M059J (cell line): ENCODE measurements around the gene OR10J1. TPM values are rescaled to one million over a fixed set of nuclear protein-coding genes. Genes with fewer than 3 reads are reported as not detected.
"Not testable (repeated sequence)": the region's sequence is repeated elsewhere in the genome, so short reads cannot be mapped to it uniquely, and the experiment has no call there.

ENCODE experiments used
- DNase-seq: peaks from one replicate; pipeline ENCODE4 v3.0.0-alpha.2; 2012; ENCODE audit warnings: low read depth
- total RNA-seq: library from RNA; depleted of rRNA; stranded (reverse); fragments of >200 nt; shearing (Covaris generic); gene quantifications from 2 replicates; pipeline ENCODE4 v1.2.3, GENCODE V29; 2014; rRNA removed

OR10J1 gene, protein sequence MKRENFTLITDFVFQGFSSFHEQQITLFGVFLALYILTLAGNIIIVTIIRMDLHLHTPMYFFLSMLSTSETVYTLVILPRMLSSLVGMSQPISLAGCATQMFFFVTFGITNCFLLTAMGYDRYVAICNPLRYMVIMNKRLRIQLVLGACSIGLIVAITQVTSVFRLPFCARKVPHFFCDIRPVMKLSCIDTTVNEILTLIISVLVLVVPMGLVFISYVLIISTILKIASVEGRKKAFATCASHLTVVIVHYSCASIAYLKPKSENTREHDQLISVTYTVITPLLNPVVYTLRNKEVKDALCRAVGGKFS
- not detected in 2 replicates for total RNA-seq

DNA sequence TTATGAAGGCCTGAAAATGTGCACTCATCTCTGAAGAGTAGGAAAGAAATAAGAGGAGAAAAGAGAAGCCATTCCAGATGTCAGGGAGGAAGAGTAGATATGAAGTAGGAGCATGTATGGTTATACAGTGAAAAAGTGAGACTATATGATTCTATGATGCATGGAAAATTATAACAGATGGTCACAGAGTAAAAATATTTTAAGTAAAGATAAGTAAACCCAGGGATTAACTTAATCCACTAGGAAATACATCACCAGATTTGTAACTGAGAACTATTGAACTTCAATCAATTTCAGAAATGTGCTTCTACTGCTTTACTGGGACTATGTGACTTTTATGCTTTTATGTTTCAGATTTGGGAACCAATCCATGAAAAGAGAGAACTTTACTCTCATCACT lies at the start of gene OR10J1:
Gene OR10J1, plus strand, starts transcription at position 301 of the 400 bp plus-strand sequence. Its CDS starts 70 bp downstream, at position 371.
- DNase-seq: no peak

DNA sequence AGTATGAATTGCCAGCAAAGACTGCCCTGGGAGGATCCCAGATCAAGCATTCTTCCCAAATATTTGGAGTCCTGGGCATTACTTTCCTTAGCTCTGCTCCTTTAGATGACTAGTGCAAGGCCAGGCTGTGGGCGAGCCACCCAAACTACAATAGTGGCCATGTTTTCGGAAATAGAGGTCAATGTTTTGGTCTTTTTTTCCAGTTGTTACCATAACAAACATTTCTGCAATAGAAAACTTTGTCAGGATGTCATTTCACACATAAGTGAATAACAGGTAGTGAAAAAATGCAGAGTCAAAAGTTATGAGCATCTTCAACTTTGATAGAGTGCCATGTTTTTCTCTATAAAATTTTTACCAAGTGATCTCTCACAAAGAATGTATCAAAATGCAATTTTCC lies 32.7 kb upstream of the OR10J1 start:
- DNase-seq: no peak

DNA sequence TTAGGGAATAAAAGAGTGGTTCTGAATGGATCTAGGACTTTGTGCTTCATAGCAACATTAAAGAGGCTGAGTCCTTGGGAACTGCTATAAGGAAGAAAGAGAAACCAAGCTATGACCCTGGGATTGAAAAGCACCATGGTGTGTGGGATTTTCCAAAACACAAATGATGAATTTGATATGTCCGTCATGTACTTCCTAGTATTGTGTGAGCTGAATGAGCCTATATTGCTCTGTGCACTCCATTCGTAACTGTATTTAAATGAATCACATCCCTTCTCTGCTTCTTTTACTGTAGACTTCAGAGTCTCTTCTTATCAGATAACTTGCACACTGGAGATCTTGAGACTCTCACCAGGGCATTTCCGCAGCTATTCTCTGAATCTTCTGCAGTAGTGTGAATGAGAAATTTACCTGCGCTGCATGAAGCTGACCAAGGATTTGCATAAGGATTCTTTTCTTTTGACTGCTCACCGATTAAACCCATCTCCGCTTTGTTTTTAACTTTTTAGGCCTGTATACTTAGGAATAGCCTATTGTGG lies 30.6 kb upstream of the OR10J1 start:
- DNase-seq: no peak

DNA sequence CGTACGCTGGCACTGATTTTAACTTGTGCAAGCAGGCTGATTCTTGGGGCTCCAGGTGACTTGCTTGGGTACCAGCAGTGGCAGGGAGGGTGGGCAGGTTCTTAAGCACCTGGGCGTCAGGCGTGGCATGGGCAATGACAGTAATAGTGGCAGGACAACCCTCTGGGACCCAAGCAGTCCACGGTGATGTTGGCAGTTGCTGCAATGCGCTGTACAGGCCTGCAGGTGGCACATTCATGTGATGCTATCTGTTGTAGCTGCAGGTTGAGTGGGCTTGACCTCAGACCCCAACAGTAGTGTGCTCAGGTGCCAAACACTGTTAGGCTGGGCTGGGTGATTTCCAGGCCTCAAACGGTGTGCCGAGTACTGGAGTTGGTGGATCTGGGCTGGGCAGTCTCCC lies 17.7 kb upstream of the OR10J1 start:
- DNase-seq: no peak

DNA sequence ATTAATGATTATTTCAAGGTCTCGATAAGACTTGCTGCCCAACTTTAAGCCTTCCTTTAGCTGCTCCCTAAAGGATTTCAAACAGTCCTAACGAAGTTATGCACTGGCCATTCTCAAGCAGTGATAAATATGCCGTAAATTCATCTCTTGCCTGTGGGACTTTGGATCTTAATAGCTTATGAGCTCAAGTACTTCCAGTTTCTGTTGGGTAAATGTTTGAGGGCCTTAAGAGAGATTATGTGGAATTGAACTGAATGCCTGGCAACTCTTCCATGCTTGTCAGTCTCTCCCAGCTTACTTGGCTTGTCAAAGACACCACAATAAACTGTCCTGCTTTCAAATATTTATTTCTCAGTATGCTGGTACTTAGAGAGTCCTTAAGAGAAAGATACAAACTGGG lies 11.0 kb upstream of the OR10J1 start:
- DNase-seq: peak; percentile 2

DNA sequence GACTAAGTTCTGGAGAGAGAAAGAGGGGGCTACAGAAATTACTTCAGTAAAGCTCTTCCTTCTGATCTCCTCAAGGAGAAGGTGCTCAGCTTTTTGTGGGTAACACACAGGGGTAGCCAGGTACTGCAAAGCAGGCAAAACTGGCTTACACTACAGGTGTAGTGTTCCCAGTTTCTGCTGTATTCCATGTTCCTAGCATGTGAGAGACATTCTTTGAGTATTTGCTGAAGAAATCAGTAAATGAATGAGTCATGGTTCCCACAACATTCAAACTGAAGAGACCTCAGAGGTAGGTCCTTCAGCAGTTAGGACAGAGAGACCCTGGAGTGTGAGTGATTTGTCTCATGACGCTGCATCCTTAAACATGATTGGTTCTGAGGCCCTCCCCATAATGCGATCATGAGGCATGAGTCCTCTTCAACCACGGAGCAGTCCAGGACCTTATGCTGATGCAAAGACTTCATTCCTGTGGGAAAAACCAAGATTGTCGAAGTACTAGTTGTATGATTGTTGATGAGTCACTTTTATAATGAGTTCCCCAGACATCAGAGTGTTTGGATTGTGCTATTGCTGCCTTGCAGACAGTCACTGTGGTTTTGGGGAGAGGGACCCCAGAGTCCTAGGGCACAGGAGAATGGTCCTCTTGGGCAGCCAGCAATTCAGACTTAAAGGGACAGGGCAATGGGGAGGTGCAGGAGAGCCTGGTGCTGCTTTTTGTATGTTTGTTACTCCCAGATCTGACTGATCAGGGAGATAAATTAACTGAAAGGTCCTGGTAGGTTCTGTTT lies 10.3 kb upstream of the OR10J1 start:
- peak; percentile 79 for DNase-seq

DNA sequence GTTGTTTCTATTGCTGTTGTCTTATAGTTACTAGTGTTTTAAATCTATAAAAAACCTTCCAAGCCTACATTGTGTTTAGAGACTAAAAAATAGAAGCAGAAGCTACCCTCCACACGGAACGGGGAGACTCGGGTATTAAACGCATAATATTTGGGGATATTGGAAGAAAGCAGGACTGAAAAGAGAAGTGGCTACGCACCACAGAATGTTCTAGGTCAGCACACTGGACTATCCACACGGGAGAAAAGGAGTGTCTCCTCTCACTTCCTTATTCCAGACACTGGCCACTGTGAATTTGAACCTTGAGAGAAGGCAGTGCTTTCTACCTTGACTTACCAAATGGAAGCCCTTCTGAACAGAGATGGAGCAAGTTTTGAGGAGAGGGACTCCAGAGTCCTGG lies 8.5 kb upstream of the OR10J1 start:
- DNase-seq: no peak

DNA sequence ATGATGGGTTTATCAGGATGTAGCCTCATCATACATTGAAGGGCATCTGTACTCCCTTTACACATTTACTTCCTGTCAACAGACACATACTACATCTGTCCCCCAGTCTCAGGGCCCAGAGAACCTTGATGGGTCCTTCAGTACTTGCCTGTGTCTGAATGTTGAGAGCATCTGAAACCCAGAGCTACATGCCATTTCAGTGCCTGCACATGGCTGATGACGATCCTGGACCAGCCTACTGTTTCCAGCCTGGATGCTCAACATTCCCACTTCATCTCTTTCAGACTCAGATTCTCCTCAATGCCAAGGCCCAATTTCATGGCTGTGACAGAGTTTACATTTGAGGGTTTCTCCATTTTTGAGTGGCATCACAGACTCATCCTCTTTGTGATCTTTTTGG lies 7.6 kb upstream of the OR10J1 start, which contains the start of gene OR10J4:
Gene OR10J4, plus strand, starts transcription at position 301 of the 400 bp plus-strand sequence.
- no peak for DNase-seq

DNA sequence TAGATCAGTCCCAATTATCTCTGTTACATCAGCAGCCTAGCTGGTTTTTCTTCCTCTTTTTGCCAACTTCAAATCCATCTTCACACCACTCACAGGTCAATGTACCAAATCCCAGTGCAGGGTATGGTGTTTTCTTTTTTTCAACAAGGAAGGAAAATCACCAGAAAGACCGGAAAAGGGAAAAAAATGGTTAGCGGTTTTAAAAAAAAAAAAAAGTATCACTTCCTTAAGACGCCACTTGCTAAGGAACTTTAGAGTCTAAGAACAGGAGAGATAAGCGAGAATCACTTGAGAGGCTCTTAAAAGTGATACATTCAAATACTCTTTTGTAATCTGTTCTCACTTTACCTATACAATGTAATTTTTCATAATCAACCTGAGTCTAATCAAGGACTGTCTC lies 3.1 kb upstream of the OR10J1 start:
- DNase-seq: no peak

DNA sequence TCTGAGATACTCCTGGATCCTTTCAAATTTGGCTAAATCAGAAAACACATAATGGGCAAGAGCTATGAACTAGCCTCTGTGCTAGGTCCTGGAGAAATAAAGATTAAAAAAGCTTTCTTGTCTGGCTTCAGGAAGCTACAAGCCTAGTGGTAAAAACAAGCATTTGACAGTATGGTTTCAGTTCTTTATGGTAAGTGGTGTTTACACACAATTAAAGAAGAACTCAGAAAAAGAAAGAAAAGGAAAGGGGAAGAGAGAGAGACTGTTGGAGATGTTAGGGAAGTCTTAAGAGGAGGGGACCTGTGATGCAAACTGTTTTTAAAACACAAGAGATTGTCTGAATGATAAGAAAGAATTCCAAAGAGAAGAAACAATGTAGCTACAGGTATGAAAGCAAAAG lies 1.8 kb downstream of the OR10J1 start:
- no peak for DNase-seq

DNA sequence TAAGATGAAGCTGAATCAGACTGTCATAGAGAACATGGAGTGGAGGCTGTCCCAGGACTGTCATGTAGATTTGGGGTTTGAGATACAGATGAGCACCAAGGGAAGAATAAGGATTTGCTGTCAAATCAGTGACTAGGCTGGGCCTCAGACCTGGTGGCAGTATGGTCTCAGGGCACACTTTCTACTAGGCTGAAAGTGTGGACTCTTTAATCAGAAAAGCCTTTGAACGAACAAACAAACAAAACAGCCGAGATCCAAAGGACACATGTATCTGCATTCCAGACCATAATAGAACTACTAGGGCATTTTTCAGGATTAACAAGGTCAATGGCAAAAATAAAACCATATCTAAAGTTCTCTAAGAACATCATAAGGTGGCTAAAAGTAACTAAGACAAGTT lies 2.9 kb downstream of the OR10J1 start:
- DNase-seq: no peak

DNA sequence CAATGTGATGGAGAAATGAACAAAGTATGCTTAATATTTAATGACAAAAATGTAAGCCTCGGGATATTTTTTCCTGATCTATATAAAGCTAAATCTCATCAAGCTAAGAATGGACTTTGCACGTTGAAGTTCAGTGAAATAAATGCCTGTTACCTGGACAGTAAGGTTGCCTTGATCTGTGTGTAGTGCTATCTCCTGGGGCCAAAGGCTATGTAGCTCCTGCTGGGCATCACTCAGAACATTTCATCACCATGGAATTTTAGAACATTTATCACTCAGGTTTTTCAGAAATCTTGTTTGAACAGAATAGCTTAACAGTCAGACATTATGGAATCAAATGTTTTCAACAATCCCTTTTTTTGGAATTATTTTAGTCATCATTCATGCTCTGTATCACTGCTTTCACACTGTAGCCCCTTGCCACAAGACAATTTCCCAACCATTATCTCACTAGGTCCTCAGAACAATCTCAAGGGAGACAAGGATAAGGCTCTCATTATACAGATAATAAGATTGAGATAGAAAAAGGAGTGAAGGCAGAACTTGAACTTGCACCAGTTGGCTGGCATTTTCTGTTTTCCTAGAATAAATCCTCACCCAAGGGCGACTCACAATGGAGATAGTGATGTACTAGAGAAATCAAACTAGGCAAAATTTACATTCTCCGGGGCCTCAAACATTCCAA lies 3.7 kb downstream of the OR10J1 start:
- DNase-seq: no peak

DNA sequence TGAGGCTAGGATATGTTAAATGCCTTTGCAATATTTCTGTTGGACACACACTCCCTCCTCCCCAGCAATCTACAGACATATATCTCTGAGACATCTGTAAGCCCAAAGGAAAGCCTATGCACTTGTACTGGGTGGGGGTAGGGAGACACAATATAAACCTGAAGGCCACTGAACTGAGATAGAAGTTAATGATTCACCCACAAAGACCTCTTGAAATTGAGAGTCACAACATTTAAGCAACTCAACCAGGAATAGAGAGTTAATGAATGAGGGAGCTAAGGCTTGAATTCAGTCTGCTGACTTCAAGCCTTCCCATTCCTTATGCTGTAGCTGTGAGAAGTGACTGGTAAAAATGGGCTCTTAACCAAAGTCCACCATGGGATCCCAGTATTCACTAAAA lies 5.0 kb downstream of the OR10J1 start:
- DNase-seq: no peak

DNA sequence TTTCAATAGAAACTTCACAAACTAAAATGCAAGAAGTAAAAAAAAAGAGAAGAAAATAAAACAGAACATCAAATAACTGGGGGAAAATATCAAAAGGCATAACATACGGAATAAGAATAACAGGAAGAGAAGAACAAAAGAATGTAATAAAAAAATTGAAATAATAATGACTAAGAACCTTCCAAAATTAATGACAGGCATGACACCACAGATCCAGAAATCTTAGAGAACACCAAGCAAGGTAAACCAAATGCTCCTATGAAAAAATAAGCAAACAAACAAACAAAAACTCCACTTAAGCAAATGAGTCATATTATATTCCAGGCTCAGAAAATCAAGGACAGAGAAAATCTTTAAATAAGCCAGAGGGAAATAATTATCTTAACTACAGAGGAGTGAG lies 8.7 kb downstream of the OR10J1 start:
- DNase-seq: no peak

DNA sequence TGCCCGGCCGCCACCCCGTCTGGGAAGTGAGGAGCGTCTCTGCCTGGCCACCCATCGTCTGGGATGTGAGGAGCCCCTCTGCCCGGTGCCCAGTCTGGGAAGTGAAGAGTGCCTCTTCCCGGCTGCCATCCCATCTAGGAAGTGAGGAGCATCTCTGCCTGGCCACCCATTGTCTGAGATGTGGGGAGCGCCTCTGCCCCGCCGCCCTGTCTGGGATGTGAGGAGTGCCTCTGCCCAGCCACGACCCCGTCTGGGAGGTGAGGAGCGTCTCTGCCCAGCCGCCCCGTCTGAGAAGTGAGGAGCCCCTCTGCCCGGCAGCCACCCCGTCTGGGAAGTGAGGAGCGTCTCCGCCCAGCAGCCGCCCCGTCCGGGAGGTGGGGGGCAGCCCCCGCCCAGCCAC lies 10.1 kb downstream of the OR10J1 start:
- DNase-seq: not testable (repeated sequence)

DNA sequence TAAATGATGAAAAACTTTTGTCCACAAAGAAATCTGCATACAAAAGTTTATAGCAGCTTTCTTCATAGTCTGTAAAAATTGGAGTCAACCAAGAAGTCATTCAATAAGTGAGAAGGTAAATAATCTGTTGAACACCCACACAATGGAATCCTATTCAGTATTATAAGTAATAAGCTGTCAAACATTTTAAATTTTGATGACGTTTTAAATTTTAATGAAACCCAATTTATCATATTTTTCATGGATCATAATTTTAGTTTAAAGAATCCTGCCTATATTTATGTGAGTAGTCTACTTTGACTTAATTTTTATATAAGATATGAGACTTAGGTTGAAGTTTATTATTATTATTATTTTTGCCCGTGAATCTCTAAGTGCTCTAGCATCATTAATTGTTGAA lies 20.0 kb downstream of the OR10J1 start:
- no peak for DNase-seq

DNA sequence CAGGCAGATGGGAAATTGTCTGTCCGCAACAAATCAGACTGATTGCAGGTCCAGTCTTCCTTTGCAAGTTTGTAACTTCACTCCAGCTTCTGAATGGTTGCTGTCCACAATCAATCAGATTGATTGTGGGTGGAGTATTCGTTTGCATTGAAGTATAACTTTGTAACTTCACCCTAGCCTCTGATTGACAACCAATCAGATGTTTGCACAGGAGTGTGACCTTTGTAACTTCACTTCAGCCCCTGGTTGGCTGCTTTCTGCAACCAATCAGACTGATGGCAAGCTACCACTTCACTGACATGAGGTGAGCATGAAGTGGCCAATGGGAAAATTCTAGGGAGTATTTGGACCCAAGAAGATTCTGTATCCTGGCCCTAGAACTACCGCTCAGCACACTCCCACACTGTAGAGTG lies 25.7 kb downstream of the OR10J1 start:
- peak; percentile 9 for DNase-seq

DNA sequence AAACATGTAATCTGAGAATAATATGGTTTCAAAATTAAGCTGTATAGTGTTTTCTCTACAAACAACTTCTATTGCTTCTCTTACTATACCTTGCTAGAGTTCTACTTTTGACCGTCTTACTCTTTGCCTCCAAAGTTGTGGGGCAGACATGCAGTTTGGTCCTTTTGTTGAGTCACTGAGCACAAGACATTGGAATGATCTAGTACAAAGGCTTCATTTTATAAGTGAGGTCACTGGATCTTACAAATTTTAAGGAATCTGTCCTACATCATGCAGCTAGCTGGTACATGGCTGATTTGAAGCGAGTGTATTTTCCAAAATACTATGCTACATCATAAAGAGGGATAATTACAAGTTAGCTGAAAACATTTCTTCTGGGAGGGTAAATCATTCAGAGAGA lies 28.8 kb downstream of the OR10J1 start:
- no peak for DNase-seq

DNA sequence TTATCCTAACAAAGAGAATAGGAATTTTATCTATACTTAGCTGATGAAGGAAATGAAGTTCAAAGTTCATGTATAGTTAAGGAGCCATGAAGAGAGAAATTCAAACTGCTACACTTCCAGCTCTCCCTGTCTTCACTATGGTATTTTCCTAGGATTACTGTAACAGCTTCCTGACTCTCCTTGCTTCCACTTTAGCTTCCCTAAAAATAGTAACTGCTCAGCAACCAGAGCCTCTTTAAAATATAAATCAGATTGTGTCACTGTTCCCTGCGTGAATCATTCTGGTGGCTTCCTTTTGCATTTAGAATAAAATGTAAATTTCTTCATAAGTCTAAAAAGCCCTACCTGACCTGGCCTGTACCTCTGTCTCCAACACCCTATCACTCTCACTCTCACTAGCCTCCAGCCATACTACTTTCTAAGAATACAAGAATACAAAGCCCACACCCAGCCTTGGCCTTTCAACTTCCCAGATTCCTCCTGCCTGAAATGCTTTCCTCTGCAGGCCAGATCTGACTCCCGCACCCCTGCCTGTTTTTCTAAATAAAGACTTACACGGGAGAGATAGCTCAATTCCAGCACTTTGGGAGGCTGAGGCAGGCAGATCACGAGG lies 30.5 kb downstream of the OR10J1 start:
- DNase-seq: no peak

DNA sequence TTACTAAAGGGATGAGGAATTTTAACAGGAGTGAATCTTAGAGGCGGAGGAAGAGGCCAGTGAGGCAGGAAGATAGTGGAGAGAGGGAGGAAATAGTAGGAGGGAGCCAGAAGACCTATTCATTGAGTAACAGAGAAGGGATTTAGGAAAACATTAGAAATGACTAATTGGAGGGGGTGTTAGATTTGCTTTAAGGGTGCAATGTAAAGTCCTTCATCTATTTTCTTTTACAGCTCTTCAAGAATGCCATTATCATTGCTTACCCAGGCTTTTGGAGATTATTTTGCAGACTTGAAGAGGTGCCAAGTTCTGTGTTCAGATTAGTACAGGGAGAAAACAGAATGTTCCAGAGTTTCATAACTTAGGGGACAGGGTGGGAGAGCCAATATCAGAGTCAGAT lies 33.8 kb downstream of the OR10J1 start:
- no peak for DNase-seq

DNA sequence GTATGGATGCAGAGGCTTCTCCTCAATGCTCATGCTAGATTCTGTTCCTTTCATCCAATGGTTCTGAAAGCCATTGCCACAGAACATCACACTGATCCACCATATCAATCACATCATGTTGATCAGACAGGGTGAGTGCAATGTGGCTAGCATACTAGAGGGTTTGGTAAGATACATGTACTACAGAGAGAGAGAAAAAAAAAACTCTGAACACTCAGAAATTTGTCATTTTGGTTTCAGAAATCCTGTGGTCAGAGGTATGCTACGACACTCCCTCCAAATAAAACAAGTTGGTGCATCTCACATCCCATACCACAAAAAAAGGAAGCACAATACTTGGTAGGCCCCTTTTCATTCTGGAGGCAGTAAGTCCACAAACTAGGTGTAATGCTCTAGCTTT lies 35.4 kb downstream of the OR10J1 start:
- DNase-seq: no peak

DNA sequence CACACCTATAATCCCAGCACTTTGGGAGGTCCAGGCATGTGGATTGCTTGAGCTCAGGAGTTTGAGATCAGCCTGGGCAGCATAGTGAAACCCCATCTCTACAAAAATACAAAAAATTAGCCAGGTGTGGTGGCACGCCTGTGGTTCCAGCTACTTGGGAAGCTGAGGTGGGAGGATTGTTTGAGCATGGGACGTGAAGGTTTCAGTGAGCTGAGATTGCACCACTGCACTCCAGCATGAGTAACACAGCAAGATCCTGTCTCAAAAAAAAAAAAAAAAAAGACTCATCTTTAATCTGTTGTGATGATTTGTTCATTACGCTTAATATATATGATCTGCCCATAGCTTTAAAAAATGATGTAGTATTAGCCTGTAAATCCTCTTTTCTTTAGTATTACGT lies 44.0 kb downstream of the OR10J1 start:
- DNase-seq: no peak
